Neural crest cell (in vitro differentiated cells): ENCODE measurements around the gene CNOT1. TPM values are rescaled to one million over a fixed set of nuclear protein-coding genes. Genes with fewer than 3 reads are reported as not detected.
A peak's percentile ranks its signal among the peaks of the same experiment; 100 is the strongest.

Experiments
- DNase-seq: peaks from one replicate; pipeline ENCODE4 v3.0.0; 2021; ENCODE audit warnings: low read depth, mixed read lengths, low spot score
- H3K27ac Mint-ChIP-seq: one replicate; pipeline ENCODE4 v1.8.0; 2021; ENCODE audit warnings: mild to moderate bottlenecking, mixed read lengths; ENCODE audit not compliant: unreplicated experiment
- H3K27me3 Mint-ChIP-seq: 2 replicates; pipeline ENCODE4 v1.8.0; 2021; ENCODE audit warnings: low read depth, mild to moderate bottlenecking, mixed read lengths
- H3K36me3 Mint-ChIP-seq: 2 replicates; pipeline ENCODE4 v1.8.0; 2021; ENCODE audit warnings: low read depth, mild to moderate bottlenecking, mixed read lengths
- H3K4me1 Mint-ChIP-seq: 2 replicates; pipeline ENCODE4 v1.8.0; 2021; ENCODE audit warnings: mixed read lengths
- H3K4me3 Mint-ChIP-seq: one replicate; pipeline ENCODE4 v1.8.0; 2021; ENCODE audit warnings: mild to moderate bottlenecking, mixed read lengths
- H3K9me3 Mint-ChIP-seq: 2 replicates; pipeline ENCODE4 v1.8.0; 2021; ENCODE audit warnings: mixed read lengths
- total RNA-seq: library from RNA; stranded (reverse); gene quantifications from 2 replicates; pipeline ENCODE4 v1.2.1, GENCODE V29; 2021
- TF ChIP-seq, protein P1 (sequence below): fragments of 200-600 bp; sonication (generic); conservative IDR thresholded peaks from 2 replicates; pipeline ENCODE4 v1.5.0; 2021; ENCODE audit warnings: antibody characterized with exemption, mild to moderate bottlenecking

CNOT1 gene
- total RNA-seq, 1 donor from 2014 or later, result 254 TPM

- Mint-ChIP-seq H3K27me3 (no peaks in the 10 kb centered on the region), H3K9me3 (no peaks in the 10 kb centered on the region), H3K27ac (no peak overlapping the region), H3K36me3 (peaks cover 23% of the 10 kb centered on the region), H3K4me1 (peaks cover 8% of the 10 kb centered on the region), H3K4me3 (no peak overlapping the region)
- DNase-seq, result no peak
- TF ChIP-seq, protein P1, sequence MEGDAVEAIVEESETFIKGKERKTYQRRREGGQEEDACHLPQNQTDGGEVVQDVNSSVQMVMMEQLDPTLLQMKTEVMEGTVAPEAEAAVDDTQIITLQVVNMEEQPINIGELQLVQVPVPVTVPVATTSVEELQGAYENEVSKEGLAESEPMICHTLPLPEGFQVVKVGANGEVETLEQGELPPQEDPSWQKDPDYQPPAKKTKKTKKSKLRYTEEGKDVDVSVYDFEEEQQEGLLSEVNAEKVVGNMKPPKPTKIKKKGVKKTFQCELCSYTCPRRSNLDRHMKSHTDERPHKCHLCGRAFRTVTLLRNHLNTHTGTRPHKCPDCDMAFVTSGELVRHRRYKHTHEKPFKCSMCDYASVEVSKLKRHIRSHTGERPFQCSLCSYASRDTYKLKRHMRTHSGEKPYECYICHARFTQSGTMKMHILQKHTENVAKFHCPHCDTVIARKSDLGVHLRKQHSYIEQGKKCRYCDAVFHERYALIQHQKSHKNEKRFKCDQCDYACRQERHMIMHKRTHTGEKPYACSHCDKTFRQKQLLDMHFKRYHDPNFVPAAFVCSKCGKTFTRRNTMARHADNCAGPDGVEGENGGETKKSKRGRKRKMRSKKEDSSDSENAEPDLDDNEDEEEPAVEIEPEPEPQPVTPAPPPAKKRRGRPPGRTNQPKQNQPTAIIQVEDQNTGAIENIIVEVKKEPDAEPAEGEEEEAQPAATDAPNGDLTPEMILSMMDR, result no peak
Observed at GRCh38 chr16:58541711-58542110, 87.9 kb downstream of the CNOT1 start.

- no peaks in the 10 kb centered on the region for H3K27me3 Mint-ChIP-seq
- H3K9me3 Mint-ChIP-seq, result no peaks in the 10 kb centered on the region
- H3K4me3 Mint-ChIP-seq, result no peak overlapping the region
- no peak for DNase-seq
- peaks cover 2% of the 10 kb centered on the region for H3K4me1 Mint-ChIP-seq
- no peak overlapping the region for H3K27ac Mint-ChIP-seq
- TF ChIP-seq, protein P1, result no peak
- peaks cover 27% of the 10 kb centered on the region for H3K36me3 Mint-ChIP-seq
Observed at GRCh38 chr16:58537124-58537906, 92.3 kb downstream of the CNOT1 start.

DNA sequence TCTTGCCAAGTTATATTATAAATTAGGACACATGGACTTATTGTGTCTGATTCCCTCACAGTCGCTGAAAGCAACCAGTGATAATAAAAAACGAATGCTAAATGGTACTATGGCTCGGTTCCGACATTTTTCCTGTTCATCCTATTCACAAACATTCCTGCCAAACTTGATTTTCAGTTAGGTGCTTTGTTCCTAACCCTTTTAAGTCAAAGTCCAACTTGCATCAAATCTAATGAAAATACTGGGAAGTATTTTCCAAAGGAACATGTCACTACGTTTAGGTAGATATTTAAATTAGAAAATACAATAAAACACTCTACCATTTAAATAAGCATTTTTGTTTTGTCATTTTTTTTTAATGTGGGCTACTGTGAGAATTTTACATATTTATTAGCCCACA, 93.3 kb downstream of the CNOT1 start:
- no peak for DNase-seq
- no peaks in the 10 kb centered on the region for H3K27me3 Mint-ChIP-seq
- no peak overlapping the region for H3K27ac Mint-ChIP-seq
- peaks cover 34% of the 10 kb centered on the region for H3K36me3 Mint-ChIP-seq
- no peaks in the 10 kb centered on the region for H3K9me3 Mint-ChIP-seq
- no peak overlapping the region for H3K4me3 Mint-ChIP-seq
- TF ChIP-seq, protein P1, result no peak
- no peaks in the 10 kb centered on the region for H3K4me1 Mint-ChIP-seq

GRCh38 chr16:58535100-58535499, 94.5 kb downstream of the CNOT1 start:
- TF ChIP-seq, protein P1, result no peak
- H3K36me3 Mint-ChIP-seq, result peaks cover 38% of the 10 kb centered on the region
- no peaks in the 10 kb centered on the region for H3K9me3 Mint-ChIP-seq
- no peak for DNase-seq
- H3K4me3 Mint-ChIP-seq, result no peak overlapping the region
- no peak overlapping the region for H3K27ac Mint-ChIP-seq
- H3K4me1 Mint-ChIP-seq, result no peaks in the 10 kb centered on the region
- no peaks in the 10 kb centered on the region for H3K27me3 Mint-ChIP-seq

- DNase-seq, result no peak
- TF ChIP-seq, protein P1, result no peak
- Mint-ChIP-seq H3K27me3 (no peaks in the 10 kb centered on the region), H3K4me3 (no peak overlapping the region), H3K4me1 (no peaks in the 10 kb centered on the region), H3K9me3 (no peaks in the 10 kb centered on the region), H3K27ac (peak overlapping the region; percentile 28), H3K36me3 (peaks cover 38% of the 10 kb centered on the region)
Observed at GRCh38 chr16:58533751-58534470, 95.7 kb downstream of the CNOT1 start.
